HG03135 (cell line): ENCODE results near the gene FOXJ1.

Experiments
- ATAC-seq: cut with Tn5 transposase; IDR thresholded peaks from one replicate; pipeline ENCODE4 v1.9.1; 2021; ENCODE audit warnings: mild to moderate bottlenecking, moderate library complexity; ENCODE audit not compliant: unreplicated experiment

Gene FOXJ1

DNA sequence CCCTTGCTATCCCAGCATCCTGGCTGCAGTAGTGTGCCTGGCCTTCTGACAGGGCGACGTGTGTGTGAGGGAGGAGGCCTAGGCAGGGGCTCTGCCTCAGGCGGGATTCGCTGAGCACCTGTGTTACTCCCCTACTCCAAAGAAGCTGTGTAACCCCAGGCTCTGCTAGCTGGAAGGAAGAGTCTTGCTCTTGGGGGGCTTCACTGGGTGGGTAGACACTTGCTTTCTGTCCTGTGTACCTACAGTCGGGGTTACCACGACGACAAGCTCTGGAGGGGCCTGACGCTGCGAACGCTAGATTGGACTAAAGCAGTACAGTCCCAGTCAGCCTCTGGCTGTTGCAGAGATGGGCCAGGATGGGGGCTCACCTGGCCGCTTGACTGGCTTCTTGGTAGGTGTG lies 47.0 kb downstream of the FOXJ1 start:
- ATAC-seq = no peak

DNA sequence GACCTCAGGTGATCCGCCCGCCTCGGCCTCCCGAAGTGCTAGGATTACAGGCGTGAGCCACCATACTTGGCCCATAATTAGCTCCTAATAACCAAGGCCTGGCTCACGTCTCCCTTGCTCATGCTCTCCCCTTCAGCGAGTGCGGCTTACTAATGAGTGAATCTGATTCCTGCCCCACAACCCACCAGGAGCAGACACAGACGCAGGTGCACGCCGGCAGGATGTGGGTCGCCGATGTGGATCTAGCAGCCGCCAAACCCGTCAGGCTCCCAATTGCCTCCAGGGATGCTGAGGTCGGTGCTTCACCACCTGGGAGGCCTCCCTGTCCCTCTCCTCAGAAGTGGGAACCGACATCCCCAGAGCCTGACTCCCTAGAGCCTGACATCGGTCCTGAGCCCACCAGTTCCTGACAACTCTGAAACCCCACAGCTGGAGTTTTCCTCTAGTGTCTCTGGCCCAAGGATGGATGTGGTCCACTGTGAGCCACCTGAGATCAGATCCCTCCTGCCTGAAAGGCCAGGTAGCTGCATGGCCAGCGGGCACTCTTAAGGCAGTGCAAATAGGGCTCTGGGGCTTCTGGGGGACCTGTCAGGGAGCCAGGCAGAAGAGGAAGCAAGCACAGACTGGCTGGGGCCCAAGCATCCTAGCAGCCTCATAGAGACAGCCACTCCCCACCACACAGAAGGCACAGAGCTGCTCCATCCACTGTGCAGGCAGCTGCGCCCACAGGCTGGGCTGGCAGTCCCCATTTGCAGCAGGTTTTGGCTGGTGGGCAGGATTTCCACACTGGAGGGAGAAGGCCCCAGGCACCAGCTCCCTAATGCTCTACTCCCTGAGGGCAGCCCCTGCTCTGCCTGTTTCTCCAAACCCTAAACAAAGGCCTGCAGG lies 48.3 kb downstream of the FOXJ1 start:
- ATAC-seq = no peak

GRCh38 chr17:76091526-76092286 lies 49.3 kb downstream of the FOXJ1 start:
- ATAC-seq = no peak

DNA sequence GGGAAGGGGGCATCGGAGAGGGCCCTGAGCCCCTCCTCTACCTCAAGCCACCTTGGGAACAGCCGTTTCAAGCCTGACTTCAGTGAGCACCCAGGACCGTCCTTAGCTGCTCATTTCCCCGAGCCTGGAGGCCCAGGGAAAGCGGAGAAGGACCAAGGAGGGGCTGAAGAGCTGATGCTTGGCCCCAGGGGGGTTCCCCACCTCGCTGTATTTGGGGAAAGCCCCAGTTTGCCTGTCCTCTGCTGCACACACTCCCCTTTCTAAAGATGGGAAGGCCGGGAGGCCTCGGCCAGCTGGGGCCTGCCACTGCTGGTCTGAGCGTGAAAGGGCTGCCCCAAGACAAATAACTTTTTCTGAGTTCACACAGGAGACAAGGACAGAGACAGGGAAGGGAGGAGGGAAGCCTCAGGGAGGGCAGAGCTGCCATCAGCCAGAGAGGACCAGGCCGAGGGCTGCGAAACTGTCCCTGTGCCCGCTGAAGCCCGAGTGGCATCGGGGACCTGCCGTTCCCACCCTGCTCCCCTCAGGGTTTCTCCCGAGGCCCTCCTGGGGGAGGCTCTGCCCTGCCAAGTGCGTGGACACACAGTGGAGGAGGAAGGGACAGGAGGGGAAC lies 50.4 kb downstream of the FOXJ1 start:
- ATAC-seq = no peak

- ATAC-seq = no peak
Observed at GRCh38 chr17:76089680-76090516, 51.1 kb downstream of the FOXJ1 start.

- no peak for ATAC-seq
Observed at GRCh38 chr17:76088868-76089576, 52.0 kb downstream of the FOXJ1 start.

DNA sequence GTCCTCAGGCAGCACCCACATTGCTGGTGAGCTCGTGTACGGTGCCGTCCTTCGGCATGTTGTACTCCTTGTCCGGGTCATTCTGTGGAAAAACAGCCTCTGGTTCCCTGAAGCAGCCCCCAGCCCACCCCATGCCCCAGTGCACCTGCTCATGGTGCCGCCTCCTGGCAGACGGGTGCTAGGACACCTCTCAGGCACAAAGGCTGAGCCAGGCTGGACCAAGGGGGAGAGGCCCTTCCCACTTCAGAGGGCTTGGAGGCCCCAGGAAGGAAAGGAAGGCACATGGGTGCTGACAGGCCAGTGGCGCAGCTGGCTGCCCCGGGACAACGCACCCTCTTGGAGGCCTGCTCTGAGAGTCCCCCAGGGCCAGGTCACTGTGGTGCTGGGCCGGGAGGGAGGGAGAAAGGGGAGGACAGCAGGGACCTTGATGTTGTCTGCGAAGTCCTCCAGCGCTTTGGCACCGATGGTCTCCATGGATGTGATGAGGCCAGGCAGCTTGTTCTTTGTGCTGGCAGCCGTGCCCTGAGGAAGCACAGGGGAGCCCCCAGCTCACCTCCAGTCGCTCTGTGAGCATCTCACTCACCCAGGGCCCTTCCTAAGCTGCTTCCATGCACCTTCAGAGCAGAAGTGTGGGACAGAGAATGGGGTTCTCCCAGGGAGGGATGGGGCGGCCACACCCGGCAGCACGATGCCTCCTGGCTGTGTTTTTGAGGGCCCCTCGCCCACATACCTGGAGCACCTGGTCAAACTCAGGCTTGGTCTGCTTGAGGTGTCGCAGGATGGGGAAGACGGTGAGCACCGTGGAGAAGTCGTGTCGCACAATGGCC lies 52.8 kb downstream of the FOXJ1 start:
- no peak for ATAC-seq

- no peak for ATAC-seq
Observed at GRCh38 chr17:76087531-76087930, 53.5 kb downstream of the FOXJ1 start.

DNA sequence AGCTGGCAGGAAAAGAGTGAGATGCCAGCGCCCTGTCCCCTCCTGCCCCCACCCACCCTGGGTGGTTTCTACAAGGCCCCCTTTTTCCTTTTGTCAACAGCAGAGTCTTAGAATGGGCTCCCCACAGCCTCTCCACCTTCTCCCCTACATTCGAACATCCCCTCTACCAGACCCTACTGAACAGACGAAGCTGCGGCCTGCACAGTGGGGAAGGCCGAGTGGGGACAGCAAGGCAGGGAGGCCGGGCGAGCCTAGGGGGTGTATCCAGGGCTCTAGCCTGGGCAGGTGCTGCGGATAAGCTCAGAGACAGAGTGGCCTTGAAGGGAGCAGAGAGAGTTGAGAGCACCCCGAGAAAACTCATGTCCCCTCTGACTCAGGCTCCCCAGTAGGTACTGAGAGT lies 54.7 kb downstream of the FOXJ1 start:
- no peak for ATAC-seq
